ENCODE results near the gene KRT10.
"Not testable (repeated sequence)": the region's sequence is repeated elsewhere in the genome, so short reads cannot be mapped to it uniquely, and the experiment has no call there.

KRT10 gene

DNA sequence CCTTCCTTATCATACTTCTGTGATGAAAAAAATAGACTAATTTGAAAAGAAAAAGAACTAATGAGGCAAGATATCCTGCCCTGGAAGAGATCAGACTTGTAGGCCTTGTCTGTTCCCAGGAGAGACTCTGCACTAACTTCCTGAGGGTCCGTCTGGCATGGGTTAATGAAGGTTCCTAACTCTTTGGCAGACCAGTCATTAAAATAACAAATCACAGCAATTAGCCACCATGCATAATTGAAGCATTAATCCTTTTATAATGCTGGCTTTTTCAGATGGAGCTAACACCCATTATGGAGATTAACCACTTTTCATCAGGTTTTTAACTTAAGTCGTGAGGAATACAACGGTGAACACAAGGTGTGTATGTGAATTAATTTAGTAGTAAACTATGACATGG, 10.4 kb upstream of the KRT10 start:
- no peak for DNase-seq (ENCODE audit: low spot score)

- no peak for DNase-seq (ENCODE audit: low spot score)
Observed at GRCh38 chr17:40830085-40830776, 7.8 kb upstream of the KRT10 start.

GRCh38 chr17:40828454-40829044, 6.1 kb upstream of the KRT10 start:
- DNase-seq (ENCODE audit: low spot score), result no peak

GRCh38 chr17:40827746-40828453, 5.5 kb upstream of the KRT10 start:
- DNase-seq (ENCODE audit: low spot score), result no peak

GRCh38 chr17:40825599-40825998, 3.2 kb upstream of the KRT10 start:
- DNase-seq (ENCODE audit: low spot score), result no peak

DNA sequence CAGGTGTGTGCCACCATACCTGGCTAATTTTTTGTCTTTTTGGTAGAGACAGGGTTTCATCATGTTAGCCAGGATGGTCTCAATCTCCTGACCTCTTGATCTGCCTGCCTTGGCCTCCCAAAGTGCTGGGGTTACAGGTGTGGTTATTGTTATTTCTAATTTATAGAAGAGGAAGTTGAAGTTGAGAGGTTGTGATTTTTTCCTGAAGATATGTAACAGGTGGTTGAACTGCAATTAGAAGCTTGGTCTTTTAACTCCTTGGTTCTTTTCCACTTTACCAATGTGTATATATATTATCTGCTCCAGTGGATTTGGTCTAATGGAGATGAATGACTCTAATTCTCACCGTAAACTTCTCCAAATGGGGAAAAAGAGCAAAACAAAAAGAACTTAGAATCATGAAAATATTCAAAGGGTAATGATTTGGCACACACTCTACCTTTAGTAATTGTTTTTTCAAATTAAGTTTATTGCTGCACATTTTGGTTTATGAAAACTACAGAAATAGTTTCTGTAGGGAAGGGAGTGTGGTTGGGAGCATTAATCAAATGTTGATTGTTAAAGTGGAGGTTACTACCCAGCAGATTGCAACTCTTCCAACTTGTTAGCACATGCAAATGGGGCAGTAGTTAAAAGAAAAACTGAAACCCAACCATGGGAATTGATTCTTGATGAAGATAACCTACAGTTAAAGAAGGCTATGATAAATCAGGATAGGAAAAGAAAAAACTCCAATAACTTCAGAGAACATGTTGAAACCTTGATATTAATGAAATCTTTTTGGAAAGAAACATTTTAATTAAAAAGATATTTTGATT, 1.8 kb upstream of the KRT10 start:
- no peak for DNase-seq (ENCODE audit: low spot score)

- no peak for DNase-seq (ENCODE audit: low spot score)
Observed at GRCh38 chr17:40821536-40821935, 878 bp downstream of the KRT10 start.

DNA sequence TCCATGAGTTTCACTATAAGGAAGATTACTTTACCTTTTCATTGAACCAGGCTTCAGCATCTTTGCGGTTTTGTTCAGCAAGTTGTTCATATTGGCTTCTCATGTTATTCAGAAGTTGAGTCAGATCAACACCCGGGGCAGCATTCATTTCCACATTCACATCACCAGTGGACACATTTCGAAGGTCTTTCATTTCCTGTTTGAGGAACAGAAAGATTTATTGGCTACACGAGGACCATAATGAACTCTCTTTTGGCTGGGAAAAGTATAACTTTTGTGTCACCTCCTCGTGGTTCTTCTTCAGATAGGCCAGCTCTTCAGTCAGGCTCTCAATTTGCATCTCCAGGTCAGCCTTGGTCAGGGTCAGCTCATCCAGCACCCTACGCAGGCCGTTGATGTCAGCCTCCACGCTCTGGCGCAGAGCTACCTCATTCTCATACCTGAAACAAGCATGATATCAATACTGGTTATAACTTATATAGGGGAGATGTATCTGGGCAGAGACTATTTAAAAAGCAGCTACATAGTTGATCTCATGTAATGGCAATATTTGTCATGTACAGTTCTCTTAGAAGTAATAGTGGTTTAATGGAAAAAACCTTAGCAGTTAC, 2.1 kb downstream of the KRT10 start:
- no peak for DNase-seq (ENCODE audit: low spot score)

GRCh38 chr17:40819528-40820125, 2.8 kb downstream of the KRT10 start:
- no peak for DNase-seq (ENCODE audit: low spot score)

DNA sequence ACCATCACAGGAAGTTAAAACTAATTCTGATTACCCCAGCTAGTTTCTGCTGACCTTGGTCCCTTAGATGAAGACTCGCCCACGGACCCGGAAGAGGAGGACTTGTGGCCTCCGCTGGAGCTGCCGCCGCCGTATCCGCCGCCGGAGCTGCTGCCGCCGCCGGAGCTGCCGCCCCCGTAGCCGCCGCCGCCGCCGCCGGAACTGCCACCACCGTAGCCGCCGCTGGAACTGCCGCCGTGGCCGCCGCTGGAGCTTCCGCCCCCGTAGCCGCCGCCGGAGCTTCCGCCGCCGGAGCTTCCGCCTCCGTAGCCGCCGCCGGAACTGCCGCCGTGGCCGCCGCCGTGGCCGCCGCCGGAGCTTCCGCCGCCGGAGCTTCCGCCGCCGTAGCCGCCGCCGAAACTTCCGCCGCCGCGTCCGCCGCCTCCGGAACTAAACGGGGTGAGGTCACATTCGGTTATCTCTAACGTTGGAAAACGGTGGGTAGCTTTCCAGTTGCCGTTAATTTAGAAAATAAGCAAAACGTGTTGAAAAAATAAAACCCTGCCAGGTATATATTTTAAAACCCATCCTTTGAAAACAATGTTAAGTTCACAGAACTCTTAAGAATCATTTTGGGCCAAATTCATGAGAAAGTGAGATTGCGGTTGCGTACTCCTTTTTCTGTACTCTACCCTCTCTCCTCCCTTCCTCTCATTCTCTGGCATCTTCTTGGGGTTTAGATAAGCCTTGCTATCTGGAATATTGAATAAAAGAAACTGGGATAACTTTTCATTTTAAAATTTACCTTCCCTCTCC, 3.5 kb downstream of the KRT10 start:
- peak; percentile 77 for DNase-seq (ENCODE audit: low spot score)

GRCh38 chr17:40818343-40818732, 4.1 kb downstream of the KRT10 start:
- no peak for DNase-seq (ENCODE audit: low spot score)

GRCh38 chr17:40817103-40817682, 5.2 kb downstream of the KRT10 start:
- DNase-seq (ENCODE audit: low spot score), result no peak

DNA sequence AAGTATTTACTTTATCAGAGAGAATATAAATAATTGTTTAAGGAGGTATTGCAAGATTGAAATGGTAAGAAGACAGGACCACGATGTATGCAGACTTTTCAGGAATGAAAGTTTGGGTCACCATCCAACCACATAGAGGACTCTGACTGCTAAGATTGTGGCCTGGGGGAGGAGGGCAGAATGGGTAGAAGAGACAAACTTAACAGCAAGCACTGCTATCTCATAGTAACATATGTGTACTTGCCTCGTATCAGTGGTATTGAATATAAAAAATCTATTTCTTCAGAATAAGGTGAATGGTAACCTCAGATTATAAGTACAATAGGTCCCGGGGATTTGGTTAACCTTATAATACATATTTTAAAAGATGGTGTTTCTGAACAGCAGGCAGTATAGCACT, 5.8 kb downstream of the KRT10 start:
- DNase-seq (ENCODE audit: low spot score), result no peak

DNA sequence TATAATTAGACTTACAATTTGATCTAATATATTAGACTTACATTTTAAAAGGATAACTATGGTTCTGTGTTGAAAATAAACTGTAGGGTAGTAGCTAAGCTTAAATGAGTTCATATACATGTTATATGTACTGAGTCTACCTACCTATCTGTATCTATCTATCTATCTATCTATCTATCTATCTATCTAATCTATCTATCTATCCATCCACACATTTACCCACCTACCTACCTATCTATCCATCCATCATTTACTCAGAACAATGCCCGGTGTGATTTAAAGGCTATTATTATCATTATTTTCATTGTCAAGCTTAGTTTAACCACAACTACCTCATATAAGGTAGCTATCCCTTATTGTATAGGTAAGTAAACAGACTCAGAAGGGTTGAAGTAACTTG, 7.0 kb downstream of the KRT10 start:
- DNase-seq (ENCODE audit: low spot score), result no peak

GRCh38 chr17:40814657-40815056, 7.8 kb downstream of the KRT10 start:
- not testable (repeated sequence) for DNase-seq (ENCODE audit: low spot score)

DNA sequence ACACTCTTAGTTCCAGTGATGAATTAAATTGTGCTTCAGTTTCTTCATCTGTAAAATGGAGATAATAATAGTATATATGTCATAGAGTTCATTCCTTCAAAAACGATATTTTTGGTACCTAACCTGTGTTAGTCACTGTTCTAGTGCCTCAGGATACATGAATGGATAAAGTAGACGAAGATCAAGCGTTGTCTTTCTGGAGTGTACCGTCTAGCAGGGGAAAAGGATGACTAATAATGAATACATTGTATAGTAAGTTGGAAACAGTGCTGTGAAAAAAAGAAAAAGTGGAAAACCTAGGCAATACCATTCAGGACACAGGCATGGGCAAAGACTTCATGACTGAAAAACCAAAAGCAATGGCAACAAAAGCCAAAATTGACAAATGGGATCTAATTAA, 8.6 kb downstream of the KRT10 start:
- no peak for DNase-seq (ENCODE audit: low spot score)

- no peak for DNase-seq (ENCODE audit: low spot score)
Observed at GRCh38 chr17:40812639-40813038, 9.8 kb downstream of the KRT10 start.

- DNase-seq (ENCODE audit: low spot score), result no peak
Observed at GRCh38 chr17:40810494-40810893, 11.9 kb downstream of the KRT10 start.

- DNase-seq (ENCODE audit: low spot score), result no peak
Observed at GRCh38 chr17:40809721-40810421, 12.5 kb downstream of the KRT10 start.

DNA sequence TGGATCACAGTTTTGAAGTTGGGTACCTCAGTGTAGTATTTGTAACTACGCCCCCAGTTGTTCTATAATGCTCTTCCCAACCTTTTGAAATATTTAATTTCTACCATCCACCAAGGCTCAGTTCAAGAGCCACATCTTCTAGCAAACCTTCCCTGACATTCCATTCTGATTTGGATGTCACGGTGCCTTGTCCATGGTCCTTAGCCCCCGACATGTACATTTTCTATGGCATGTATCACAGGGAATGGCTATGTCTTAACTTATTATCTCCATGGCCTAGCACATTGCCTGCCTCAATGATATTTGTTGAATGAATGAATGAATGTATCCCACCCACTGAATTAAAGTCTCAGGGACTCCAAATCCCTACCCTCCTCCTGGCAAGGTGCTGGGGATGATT, 16.3 kb downstream of the KRT10 start:
- DNase-seq (ENCODE audit: low spot score), result no peak
